ENCODE data around the gene MAP6D1. TPM values are rescaled to one million over a fixed set of nuclear protein-coding genes. Genes with fewer than 3 reads are reported as not detected.

Gene MAP6D1
- total RNA-seq (2012; rRNA removed) (1.9 and 2.7 TPM in 2 replicates), polyA plus RNA-seq (2012; rRNA removed) (5.2 and 6.6 TPM in 2 replicates), Bru-seq, nascent RNA (percentile 31 among the genes with signal in this experiment), BruChase-seq, experiment 1, labeled RNA remaining after a 6-hour chase (percentile 32 among the genes with signal in this experiment), BruChase-seq, experiment 2, labeled RNA remaining after a 2-hour chase (percentile 41 among the genes with signal in this experiment)
- polyA plus RNA-seq (2012; cell fraction: cytosol; rRNA removed) = 2.5 and 4.6 TPM in 2 replicates
- 3.5 and 4.3 TPM in 2 replicates for polyA plus RNA-seq (2012; cell fraction: nucleus; rRNA removed; ENCODE audit: low replicate concordance)
- long read RNA-seq, partial matches to known transcripts = 0 of 10 reads
- long read RNA-seq, other reads (novel, unspliced or antisense) = 2 of 10 reads

DNA sequence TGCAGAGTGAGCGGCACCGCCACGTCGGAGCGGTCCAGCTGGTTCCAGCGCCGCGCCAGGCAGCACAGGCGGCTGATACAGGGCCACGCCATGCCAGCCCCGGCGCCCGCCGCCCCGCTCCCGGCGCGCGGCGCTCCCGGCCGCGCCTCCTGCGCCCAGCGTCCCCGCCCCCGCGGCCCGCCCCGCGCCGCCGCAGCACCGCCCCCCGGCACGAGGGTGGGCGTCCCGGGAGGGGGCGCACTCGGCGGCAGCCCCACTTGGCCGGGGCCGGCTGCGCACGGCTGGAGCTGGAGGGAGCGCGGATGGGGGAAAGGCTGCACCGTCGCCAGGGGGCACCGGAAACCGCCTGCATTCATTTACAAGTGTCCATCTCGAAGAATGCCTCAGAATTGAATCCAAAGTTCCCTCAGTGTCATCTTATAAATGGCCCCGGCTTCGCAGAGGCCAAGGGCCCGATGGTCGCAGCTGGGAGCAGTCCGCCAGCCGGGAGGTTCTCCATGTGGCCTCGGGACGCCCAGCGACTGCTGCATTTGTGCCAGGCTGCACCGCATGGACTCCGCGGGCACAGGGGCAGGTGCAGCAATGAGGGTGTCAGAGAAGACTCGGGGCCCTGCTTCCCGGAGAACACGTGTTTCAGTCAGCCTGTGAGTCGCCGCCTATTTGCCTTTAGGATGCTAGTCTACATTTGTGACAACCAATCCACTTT is at the start of gene MAP6D1:
Gene MAP6D1, minus strand, starts transcription at position 122 of the 706 bp plus-strand sequence. Its CDS starts 30 bp downstream, at position 92.
- 6% methylated on average over 17 of the region's 69 CpGs; no CpG with 5 or more reads in 1 of the 2 experiments for WGBS, 2 experiments (ENCODE audit: extremely low coverage in 2 of 2, insufficient read length in 1 of 2)
- no peak within 1 kb of the TSS for H3K56ac ChIP-seq (ENCODE audit: extremely low read depth, insufficient read depth, low read length)
- no peak within 1 kb of the TSS; the same call in 1 of the 2 replicates for H3K27ac ChIP-seq (ENCODE audit: insufficient read depth, low read length)
- no peaks in the 10 kb centered on the region for H3K9me1 ChIP-seq (ENCODE audit: insufficient read depth, low read length)
- H4K20me1 ChIP-seq (ENCODE audit: insufficient read depth, low read length) = peaks cover 10% of the 10 kb centered on the region
- no peak within 1 kb of the TSS for H4K5ac ChIP-seq (ENCODE audit: low read depth, low read length)
- H3K27me3 ChIP-seq (ENCODE audit: control insufficient read depth, insufficient read depth, low read length) = no peaks in the 10 kb centered on the region
- ATAC-seq (ENCODE audit: low read depth) = peak; percentile 87
- dilution Hi-C loops (cut with HindIII; ENCODE audit: low sequenced_read_pairs, unreplicated experiment) (no loop called here), intact Hi-C loops (cut with micrococcal nuclease) (loop anchor here (1.0 kb wide), 1 partner anchor 59 kb away; the partner anchor contains the start of gene PARL), in situ Hi-C loops (cut with MboI; ENCODE audit: low sequenced_read_pairs) (no loop called here)
- H2AK9ac ChIP-seq (replicated peaks; ENCODE audit: low read depth, low read length, poor library complexity) = peak within 1 kb of the TSS; percentile 82
- H3K4me2 ChIP-seq (ENCODE audit: low read depth, low read length) = peak within 1 kb of the TSS; percentile 69
- no peak within 1 kb of the TSS for H2BK120ac ChIP-seq (ENCODE audit: low read depth, low read length)
- H3K4me1 ChIP-seq (ENCODE audit: control insufficient read depth, insufficient read depth, low read length) = no peaks in the 10 kb centered on the region
- peaks cover 0 to 3% of the 10 kb centered on the region in 2 experiments; a peak in 1 of 4 replicates for H3K79me1 ChIP-seq (ENCODE audit: low read depth in 1 of 2, low read length in 2 of 2)
- H4K91ac ChIP-seq (ENCODE audit: insufficient read depth, low read depth, low read length) = no peak within 1 kb of the TSS
- no peak within 1 kb of the TSS for H2BK20ac ChIP-seq (ENCODE audit: low read depth, low read length)
- peak within 1 kb of the TSS; percentile 26; the same call in 1 of the 2 replicates for H2AK5ac ChIP-seq (ENCODE audit: low read depth, low read length)
- peaks cover 19% of the 10 kb centered on the region for H3K36me3 ChIP-seq (ENCODE audit: control insufficient read depth, insufficient read depth, low read length)
- no TSS peak for BruUV-seq (replicated peaks)
- H3K4me3 ChIP-seq (ENCODE audit: insufficient read depth, low read depth, low read length) = peak within 1 kb of the TSS; percentile 68
- peak within 1 kb of the TSS; percentile 89 for H2AFZ ChIP-seq (replicated peaks; ENCODE audit: low read length, poor library complexity)
- peak within 1 kb of the TSS in 1 of 2 experiments; percentile 42; a peak in 1 of 4 replicates for H4K8ac ChIP-seq (ENCODE audit: low read depth in 2 of 2, low read length in 2 of 2)
- peak within 1 kb of the TSS; percentile 35 for H3K9ac ChIP-seq (ENCODE audit: low read depth, low read length)
- peak; percentile 46 for DNase-seq
- peak within 1 kb of the TSS; percentile 15; the same call in 1 of the 2 replicates for H3K4ac ChIP-seq (ENCODE audit: low read depth, low read length)
- CTCF ChIA-PET = interaction anchor here (0.7 to 1.9 kb wide), 4 partner anchors 10 to 59 kb away, joined by 3 to 5 read pairs (median 4); partner anchors contain the start of gene PARL
- no peaks in the 10 kb centered on the region for H3K9me3 ChIP-seq (ENCODE audit: control insufficient read depth, insufficient read depth, low read length)
- no peak within 1 kb of the TSS for H3K23ac ChIP-seq (ENCODE audit: low read depth, low read length)
- POLR2A ChIA-PET (ENCODE audit: unreplicated experiment) = interaction anchor here (0.5 kb wide), 1 partner anchor 537 kb away, joined by 7 read pairs; no protein-coding TSS in a partner anchor
- H3K18ac ChIP-seq (ENCODE audit: low read depth, low read length) = no peak within 1 kb of the TSS
- no peak within 1 kb of the TSS for H2BK5ac ChIP-seq (ENCODE audit: low read depth, low read length, poor library complexity, severe bottlenecking)
- no peak within 1 kb of the TSS for H3K14ac ChIP-seq (replicated peaks; ENCODE audit: low read depth, low read length)
- no peak within 1 kb of the TSS for H2BK15ac ChIP-seq (ENCODE audit: low read depth, low read length)
- TF ChIP-seq RFX5 (IDR thresholded peaks at IDR 0.05; ENCODE audit: low read depth, low read length) (no peak), CTCF (conservative IDR thresholded peaks at IDR 0.05; ENCODE audit: low read depth, low read length) (peak; percentile 47), MAFK (IDR thresholded peaks at IDR 0.05; ENCODE audit: low read depth, low read length) (no peak), BHLHE40 (IDR thresholded peaks at IDR 0.05; ENCODE audit: low read depth, low read length) (peak; percentile 42; the same call in 1 of the 2 replicates), CEBPB (IDR thresholded peaks at IDR 0.05; ENCODE audit: low read depth, low read length) (no peak), POLR2A (IDR thresholded peaks at IDR 0.05; ENCODE audit: low read depth, low read length) (no peak), RAD21 (IDR thresholded peaks at IDR 0.05; ENCODE audit: low read length) (peak; percentile 42; the same call in 1 of the 2 replicates), FOS (IDR thresholded peaks at IDR 0.05; ENCODE audit: low read depth, low read length) (no peak), NFE2L2 (IDR thresholded peaks at IDR 0.05; ENCODE audit: low read depth, low read length) (no peak), RCOR1 (IDR thresholded peaks at IDR 0.05; ENCODE audit: insufficient replicate concordance, low read length) (no peak)
- TF ChIP-seq, protein P1, sequence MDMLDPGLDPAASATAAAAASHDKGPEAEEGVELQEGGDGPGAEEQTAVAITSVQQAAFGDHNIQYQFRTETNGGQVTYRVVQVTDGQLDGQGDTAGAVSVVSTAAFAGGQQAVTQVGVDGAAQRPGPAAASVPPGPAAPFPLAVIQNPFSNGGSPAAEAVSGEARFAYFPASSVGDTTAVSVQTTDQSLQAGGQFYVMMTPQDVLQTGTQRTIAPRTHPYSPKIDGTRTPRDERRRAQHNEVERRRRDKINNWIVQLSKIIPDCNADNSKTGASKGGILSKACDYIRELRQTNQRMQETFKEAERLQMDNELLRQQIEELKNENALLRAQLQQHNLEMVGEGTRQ (IDR thresholded peaks at IDR 0.05; ENCODE audit: low read depth, low read length) = no peak
- TF ChIP-seq, protein P2, sequence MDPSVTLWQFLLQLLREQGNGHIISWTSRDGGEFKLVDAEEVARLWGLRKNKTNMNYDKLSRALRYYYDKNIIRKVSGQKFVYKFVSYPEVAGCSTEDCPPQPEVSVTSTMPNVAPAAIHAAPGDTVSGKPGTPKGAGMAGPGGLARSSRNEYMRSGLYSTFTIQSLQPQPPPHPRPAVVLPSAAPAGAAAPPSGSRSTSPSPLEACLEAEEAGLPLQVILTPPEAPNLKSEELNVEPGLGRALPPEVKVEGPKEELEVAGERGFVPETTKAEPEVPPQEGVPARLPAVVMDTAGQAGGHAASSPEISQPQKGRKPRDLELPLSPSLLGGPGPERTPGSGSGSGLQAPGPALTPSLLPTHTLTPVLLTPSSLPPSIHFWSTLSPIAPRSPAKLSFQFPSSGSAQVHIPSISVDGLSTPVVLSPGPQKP (IDR thresholded peaks at IDR 0.05; ENCODE audit: borderline replicate concordance, low read depth, low read length) = no peak

All from IMR-90 (cell line).